GM12892 (cell line): ENCODE data around the gene NCAM2.

ENCODE experiments used
- DNase-seq: peaks from one replicate; pipeline ENCODE4 v3.0.0; 2011; ENCODE audit not compliant: insufficient read length
- FAIRE-seq: peaks from 2 replicates; lab custom pipeline; 2011; peaks lifted over from hg19 to GRCh38; lab: Jason Lieb, UNC
- POLR2A ChIP-seq: IDR thresholded peaks from 2 replicates; pipeline ENCODE4 v1.6.1; 2011; ENCODE audit warnings: low read depth, low read length, control low read depth
- POLR2AphosphoS5 ChIP-seq: IDR thresholded peaks from 2 replicates; pipeline ENCODE4 v1.6.1; 2011; ENCODE audit warnings: low read depth, low read length, control low read depth
- TAF1 ChIP-seq: IDR thresholded peaks from 2 replicates; pipeline ENCODE4 v1.6.1; 2011; ENCODE audit warnings: low read depth, mild to moderate bottlenecking, control low read depth, low read length, borderline replicate concordance

NCAM2 gene

DNA sequence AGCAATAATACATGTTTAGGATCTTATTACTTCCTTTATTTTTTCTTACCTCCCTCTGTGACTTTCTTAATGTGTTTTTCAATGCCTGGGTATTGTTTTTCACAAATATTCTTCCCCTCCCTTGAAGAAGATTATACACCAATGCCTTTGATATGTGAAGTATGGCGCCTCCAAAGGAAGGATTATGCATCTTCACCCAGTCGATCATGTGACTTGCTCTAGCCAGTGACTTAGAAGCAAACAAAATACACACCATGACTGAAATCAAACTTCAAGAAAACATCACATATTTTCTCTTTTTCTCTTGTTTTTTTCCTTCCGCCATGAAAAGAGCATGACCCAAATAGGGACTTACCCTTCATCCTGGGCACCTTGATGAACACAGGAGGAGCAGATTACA lies 297.1 kb downstream of the NCAM2 start:
- no peak for FAIRE-seq
- no peak for TF ChIP-seq POLR2A
- no peak for TF ChIP-seq TAF1
- no peak for TF ChIP-seq POLR2AphosphoS5
- no peak for DNase-seq

GRCh38 chr21:21297211-21297610 lies 299.0 kb downstream of the NCAM2 start:
- DNase-seq (no peak), FAIRE-seq (no peak)
- no peak for TF ChIP-seq POLR2A
- TF ChIP-seq POLR2AphosphoS5 = no peak
- TF ChIP-seq TAF1 = no peak

- no peak for DNase-seq
- no peak for FAIRE-seq
- TF ChIP-seq TAF1 = no peak
- TF ChIP-seq POLR2A = no peak
- TF ChIP-seq POLR2AphosphoS5 = no peak
Observed at GRCh38 chr21:21301013-21301412, 302.8 kb downstream of the NCAM2 start.

DNA sequence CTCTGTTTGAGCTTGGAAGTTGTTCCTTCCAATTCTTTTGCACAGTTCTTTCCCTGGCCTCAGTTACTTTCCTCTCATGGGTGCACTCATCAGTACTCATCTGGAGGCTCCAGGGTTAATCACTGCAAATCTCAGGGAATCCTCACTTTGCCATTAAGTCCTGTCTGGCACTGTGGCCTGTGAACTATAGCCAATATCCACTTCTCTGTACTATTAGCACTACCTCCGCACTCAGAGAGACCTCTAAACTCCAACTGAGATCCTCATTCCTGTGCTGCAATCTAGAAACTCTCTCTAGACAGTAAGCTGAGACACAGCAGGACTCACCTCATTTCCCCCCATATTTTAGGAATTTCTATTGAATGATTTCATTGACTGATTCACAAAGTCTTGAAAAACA lies 311.3 kb downstream of the NCAM2 start:
- DNase-seq (no peak), FAIRE-seq (no peak)
- TF ChIP-seq POLR2A (no peak), POLR2AphosphoS5 (no peak), TAF1 (no peak)

DNA sequence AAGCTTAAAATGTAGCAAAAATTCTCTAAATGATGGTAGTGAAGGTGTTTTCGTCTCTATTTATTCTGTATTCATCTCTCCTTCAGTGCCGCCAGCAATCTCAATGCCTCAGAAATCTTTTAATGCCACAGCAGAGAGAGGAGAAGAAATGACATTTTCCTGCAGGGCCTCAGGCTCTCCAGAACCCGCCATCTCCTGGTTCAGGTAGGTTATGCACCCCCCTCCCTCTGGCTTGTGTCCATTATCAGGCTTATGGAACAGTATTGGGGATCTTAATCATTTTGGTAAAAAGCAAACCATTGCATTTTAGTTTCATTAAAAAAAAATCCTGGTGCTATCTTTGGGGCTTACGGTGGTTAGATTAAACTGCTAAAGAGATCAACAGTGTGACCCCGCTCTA lies 326.1 kb downstream of the NCAM2 start:
- FAIRE-seq (no peak), DNase-seq (no peak)
- no peak for TF ChIP-seq POLR2A
- TF ChIP-seq TAF1 = no peak
- no peak for TF ChIP-seq POLR2AphosphoS5

DNA sequence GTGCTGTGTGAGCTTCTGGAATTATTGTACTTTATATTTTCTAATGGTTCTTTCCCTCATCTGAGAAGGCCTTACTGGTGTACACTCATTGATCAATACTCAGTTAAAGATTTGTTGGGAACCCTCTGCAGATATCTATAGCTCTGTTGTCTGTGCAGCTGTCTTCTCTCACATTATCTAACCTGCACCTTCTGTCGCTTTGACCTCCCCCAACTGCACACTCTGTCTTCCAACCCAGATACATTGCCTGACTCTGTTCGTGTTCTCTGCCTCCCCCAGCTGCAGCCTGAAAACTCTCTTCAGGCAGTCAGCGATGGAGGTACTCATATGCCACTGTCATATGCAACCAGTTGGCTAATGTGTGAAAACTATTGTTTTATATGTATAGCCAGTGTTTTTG lies 334.3 kb downstream of the NCAM2 start:
- DNase-seq (no peak), FAIRE-seq (no peak)
- TF ChIP-seq TAF1 (no peak), POLR2AphosphoS5 (no peak), POLR2A (no peak)

DNA sequence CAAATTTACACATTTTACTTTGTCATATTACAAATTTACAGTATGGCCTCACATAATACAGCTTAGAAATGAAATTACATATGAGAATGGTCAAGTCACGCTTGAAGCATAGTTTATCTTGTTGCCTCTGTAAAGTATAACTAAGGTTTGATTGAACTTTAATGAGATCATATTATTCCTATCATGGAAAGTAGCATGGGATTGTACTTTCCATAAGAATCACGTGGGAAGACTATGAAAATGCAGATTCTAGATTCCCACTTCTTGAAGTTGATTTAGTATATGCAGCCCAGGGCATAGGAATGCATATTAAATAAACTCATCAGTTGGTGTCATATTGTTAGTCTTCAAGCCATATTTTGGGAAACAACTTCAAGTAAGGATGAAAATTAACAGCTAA lies 342.8 kb downstream of the NCAM2 start:
- TF ChIP-seq TAF1 (no peak), POLR2AphosphoS5 (no peak), POLR2A (no peak)
- FAIRE-seq = no peak
- no peak for DNase-seq

DNA sequence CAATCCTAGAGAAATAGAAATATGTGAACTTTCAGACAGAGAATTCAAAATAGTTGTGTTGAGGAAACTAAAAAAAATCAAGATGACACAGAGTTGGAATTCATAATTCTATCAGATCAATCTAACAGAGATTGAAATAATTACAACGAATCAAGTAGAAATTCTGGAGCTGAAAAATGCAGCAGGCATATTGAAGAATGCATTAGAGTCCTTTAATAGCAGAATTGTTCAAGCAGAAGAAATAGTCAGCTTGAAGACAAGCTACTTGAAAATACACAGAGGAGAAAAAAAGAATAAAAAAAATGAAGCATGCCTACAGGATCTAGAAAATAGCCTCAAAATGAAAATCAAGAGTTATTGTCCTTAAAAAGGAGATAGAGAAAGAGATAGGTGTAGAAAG lies 347.1 kb downstream of the NCAM2 start:
- DNase-seq (no peak), FAIRE-seq (no peak)
- no peak for TF ChIP-seq TAF1
- no peak for TF ChIP-seq POLR2AphosphoS5
- TF ChIP-seq POLR2A = no peak

GRCh38 chr21:21345872-21346271 lies 347.7 kb downstream of the NCAM2 start:
- DNase-seq (no peak), FAIRE-seq (no peak)
- TF ChIP-seq POLR2A = no peak
- TF ChIP-seq TAF1 = no peak
- no peak for TF ChIP-seq POLR2AphosphoS5

DNA sequence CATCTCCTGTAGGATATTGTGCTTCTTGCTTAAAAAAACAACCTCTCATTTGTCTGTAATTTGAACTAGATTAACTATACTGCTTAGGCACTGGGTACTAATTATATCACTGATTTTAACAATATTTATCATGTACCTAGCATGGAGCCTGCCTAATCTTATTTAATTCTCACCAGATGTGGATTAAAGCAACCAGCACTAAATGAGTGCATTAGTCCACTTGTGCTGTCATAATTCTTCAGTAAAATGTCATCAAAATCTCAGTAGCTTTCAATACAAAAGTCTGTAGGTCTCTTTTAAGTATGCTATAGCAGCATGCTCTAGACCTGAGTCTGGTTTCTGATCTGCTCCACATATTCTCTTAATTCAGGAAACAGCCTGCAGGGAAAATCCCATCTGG lies 368.1 kb downstream of the NCAM2 start:
- FAIRE-seq (no peak), DNase-seq (no peak)
- TF ChIP-seq TAF1 (no peak), POLR2AphosphoS5 (no peak), POLR2A (no peak)

- no peak for FAIRE-seq
- no peak for TF ChIP-seq POLR2A
- TF ChIP-seq TAF1 = no peak
- no peak for TF ChIP-seq POLR2AphosphoS5
- DNase-seq = no peak
Observed at GRCh38 chr21:21367583-21367982, 369.4 kb downstream of the NCAM2 start.

DNA sequence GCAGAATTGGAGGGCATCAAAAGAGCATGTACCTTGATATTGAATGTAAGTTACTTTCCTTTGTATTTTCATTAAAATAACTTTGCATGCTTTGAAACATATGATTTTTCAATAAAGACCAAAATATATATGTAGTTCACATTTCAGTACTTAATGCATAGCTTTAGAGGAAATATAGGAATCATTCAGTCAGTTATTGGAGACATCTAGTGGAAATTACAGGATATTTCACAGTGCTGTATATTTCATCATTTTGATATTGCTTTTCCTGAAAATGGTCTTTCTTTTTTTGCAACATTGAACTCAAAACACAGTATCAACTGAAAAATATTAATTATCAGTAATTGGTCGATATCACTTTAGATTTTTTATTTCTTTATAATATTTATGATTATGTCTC lies 375.8 kb downstream of the NCAM2 start:
- no peak for FAIRE-seq
- TF ChIP-seq TAF1 (no peak), POLR2A (no peak), POLR2AphosphoS5 (no peak)
- no peak for DNase-seq

DNA sequence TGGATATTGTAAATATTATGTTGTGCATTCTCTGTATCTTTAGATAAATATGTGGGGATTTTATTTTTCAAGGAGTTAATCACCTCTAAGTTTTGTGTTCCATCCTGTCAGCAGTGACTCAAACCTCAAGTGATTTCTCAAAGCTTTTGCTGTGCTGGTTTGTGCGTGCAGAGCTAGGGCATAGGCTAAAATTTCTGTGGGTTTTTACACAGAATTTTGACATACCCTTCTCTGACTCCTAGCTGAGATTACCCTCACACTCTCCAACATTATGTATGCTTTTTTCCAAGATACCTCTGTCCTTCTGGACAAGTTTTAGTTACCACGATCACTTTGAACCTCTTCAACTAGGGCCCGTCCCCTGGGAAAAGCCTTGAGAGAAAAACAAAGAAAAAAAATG lies 384.9 kb downstream of the NCAM2 start:
- FAIRE-seq = no peak
- DNase-seq = no peak
- TF ChIP-seq TAF1 (no peak), POLR2AphosphoS5 (no peak), POLR2A (no peak)

DNA sequence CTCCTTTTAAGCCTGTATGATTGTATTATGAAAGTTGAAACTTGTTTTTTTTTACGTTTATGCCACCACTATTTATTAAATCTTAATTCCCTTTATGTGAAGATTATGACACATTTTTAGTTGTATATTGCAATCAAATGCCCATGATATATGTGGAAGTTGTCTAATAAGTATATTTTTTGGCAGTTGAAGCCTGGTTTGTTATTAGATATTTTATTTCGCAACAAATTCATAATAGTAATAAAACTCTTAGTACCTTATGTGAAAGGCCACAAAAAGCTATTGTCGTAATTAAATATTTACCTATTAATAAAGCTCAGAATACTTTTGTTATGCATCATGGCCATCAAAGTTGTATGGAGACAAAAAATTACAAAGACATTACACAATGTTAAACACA lies 386.8 kb downstream of the NCAM2 start:
- FAIRE-seq = no peak
- DNase-seq = no peak
- TF ChIP-seq POLR2A = no peak
- no peak for TF ChIP-seq POLR2AphosphoS5
- no peak for TF ChIP-seq TAF1
